ENCODE measurements around the gene GSAP. TPM values are rescaled to one million over a fixed set of nuclear protein-coding genes. Genes with fewer than 3 reads are reported as not detected.

GSAP gene
- total RNA-seq, 6 experiments from 2014 or later: 14.1 to 34.6 (median 26.5) TPM

DNA sequence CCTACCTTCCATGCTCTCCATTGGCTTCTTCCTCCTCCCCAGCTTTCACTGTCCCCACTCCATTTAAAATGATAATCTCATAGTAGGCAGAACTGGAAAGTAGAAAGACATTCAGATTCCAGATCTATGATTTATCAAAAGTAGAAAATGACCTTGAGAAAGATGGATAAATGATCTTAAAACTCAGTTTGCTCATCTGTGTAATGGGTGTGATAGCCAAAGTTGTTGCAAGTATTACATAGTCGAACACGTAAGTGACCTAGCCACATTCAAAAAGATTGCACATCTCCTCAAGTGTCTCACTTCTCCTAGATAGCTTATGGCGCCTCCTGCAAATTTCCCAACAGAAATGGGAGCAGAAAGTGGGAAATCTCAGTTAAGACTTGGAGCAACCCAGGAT, 126.8 kb downstream of the GSAP start:
- no peak for TF ChIP-seq POLR2A (IDR thresholded peaks at IDR 0.05)
- TF ChIP-seq, protein P1, sequence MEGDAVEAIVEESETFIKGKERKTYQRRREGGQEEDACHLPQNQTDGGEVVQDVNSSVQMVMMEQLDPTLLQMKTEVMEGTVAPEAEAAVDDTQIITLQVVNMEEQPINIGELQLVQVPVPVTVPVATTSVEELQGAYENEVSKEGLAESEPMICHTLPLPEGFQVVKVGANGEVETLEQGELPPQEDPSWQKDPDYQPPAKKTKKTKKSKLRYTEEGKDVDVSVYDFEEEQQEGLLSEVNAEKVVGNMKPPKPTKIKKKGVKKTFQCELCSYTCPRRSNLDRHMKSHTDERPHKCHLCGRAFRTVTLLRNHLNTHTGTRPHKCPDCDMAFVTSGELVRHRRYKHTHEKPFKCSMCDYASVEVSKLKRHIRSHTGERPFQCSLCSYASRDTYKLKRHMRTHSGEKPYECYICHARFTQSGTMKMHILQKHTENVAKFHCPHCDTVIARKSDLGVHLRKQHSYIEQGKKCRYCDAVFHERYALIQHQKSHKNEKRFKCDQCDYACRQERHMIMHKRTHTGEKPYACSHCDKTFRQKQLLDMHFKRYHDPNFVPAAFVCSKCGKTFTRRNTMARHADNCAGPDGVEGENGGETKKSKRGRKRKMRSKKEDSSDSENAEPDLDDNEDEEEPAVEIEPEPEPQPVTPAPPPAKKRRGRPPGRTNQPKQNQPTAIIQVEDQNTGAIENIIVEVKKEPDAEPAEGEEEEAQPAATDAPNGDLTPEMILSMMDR (IDR thresholded peaks at IDR 0.05): no peak
- intact Hi-C loops (cut with DNase I): no loop called here
- Histone ChIP-seq H3K27ac (no peak overlapping the region), H3K27me3 (no peaks in the 10 kb centered on the region), H3K4me3 (no peak overlapping the region), H3K9me3 (no peaks in the 10 kb centered on the region), H3K36me3 (no peaks in the 10 kb centered on the region), H3K4me1 (no peaks in the 10 kb centered on the region)
- DNase-seq (no peak), ATAC-seq (no peak)
- 92% methylated on average over 3 of the region's 3 CpGs for WGBS (ENCODE audit: insufficient coverage, low coverage, low lambda C conversion rate, missing lambda C conversion rate)

DNA sequence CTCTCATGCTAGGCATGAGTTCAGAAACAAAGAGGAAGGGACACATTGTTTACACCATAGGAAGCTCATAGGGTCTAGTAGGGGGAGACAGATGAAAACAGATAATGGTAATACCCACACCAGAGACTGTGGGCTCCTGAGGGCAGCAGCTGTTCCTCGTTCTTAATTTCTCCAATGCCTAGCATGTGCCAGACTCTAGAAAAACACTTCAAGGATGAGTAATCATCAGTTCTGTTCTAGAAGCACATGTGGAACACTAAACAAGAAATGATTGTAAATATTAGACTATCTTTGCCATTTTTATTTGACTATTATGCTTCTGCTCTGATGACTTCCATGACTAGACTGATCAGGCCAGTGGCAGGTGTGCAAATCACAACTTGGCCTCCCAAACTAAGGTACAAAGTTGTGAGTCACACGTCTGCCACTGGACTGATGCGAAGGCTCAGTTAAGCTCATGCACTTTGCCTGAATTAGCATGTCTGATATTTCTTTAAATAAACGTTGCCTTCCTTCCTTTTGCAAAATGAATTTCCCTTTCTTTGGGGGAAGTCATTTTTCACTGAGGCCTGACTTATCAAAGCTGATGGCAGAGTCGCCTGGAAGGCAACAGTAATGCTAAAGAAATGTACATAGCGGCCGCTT, 127.4 kb downstream of the GSAP start:
- DNase-seq (no peak), ATAC-seq (peak in 3 of 4 donors; percentile 45 to 67 (median 52))
- intact Hi-C loops (cut with DNase I): no loop called here
- no peak for TF ChIP-seq POLR2A (IDR thresholded peaks at IDR 0.05)
- H3K9me3 ChIP-seq: no peaks in the 10 kb centered on the region
- no peaks in the 10 kb centered on the region for H3K27me3 ChIP-seq
- 52% methylated on average over 7 of the region's 7 CpGs for WGBS (ENCODE audit: insufficient coverage, low coverage, low lambda C conversion rate, missing lambda C conversion rate)
- no peak overlapping the region for H3K27ac ChIP-seq
- no peaks in the 10 kb centered on the region for H3K36me3 ChIP-seq
- no peaks in the 10 kb centered on the region for H3K4me1 ChIP-seq
- no peak overlapping the region for H3K4me3 ChIP-seq

DNA sequence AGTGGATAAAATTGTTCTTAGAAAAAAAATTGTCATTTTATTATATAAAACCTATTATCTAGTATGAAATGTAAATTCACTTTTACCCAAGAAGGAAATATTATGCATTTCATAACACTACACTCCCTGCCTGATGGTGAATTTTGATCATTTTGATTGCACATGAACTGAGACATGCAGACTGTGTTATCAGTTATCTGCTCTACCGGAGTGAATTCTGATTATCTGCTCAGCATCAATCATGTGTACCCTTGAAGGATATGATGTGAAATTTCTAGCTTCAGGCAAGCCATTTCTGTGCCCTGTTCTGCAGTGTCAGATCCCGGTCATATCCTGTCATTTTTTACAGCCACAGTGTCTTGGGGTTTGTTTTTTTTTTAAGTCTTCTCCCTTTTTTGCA, 131.5 kb downstream of the GSAP start:
- Histone ChIP-seq H3K36me3 (no peaks in the 10 kb centered on the region), H3K27ac (no peak overlapping the region), H3K4me3 (no peak overlapping the region), H3K9me3 (no peaks in the 10 kb centered on the region), H3K4me1 (no peaks in the 10 kb centered on the region), H3K27me3 (no peaks in the 10 kb centered on the region)
- 71% methylated on average over 1 of the region's 2 CpGs for WGBS (ENCODE audit: insufficient coverage, low coverage, low lambda C conversion rate, missing lambda C conversion rate)
- TF ChIP-seq, protein P1 (IDR thresholded peaks at IDR 0.05): no peak
- TF ChIP-seq POLR2A (IDR thresholded peaks at IDR 0.05): no peak
- intact Hi-C loops (cut with DNase I): no loop called here
- DNase-seq (no peak), ATAC-seq (peak in 1 of 4 donors; percentile 8)

DNA sequence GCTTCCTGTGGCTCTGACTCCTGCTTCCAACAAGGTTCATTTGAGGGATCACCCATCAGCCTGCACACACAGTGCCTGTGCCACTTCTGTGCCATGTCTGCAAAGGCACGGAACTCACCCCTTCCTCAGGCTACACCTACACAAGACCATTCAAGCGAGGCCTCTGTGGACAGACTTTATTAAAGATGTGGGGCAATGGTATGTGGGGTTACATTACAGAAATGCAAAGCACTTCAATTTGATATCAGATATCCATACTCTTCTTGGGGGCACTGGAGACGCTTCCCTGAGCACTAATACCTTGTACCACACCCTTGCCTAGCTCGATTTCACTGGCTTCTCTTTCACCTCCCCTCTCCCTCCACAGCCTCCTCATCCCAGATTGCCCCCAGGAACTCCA, 132.1 kb downstream of the GSAP start:
- H3K27me3 ChIP-seq: no peaks in the 10 kb centered on the region
- H3K9me3 ChIP-seq: no peaks in the 10 kb centered on the region
- intact Hi-C loops (cut with DNase I): no loop called here
- DNase-seq (no peak), ATAC-seq (no peak)
- 83% methylated on average over 2 of the region's 4 CpGs for WGBS (ENCODE audit: insufficient coverage, low coverage, low lambda C conversion rate, missing lambda C conversion rate)
- no peak overlapping the region for H3K27ac ChIP-seq
- no peak overlapping the region for H3K4me3 ChIP-seq
- no peaks in the 10 kb centered on the region for H3K36me3 ChIP-seq
- TF ChIP-seq POLR2A (IDR thresholded peaks at IDR 0.05): no peak
- no peaks in the 10 kb centered on the region for H3K4me1 ChIP-seq

GRCh38 chr7:77282897-77283296, 133.3 kb downstream of the GSAP start:
- no peaks in the 10 kb centered on the region for H3K9me3 ChIP-seq
- H3K36me3 ChIP-seq: no peaks in the 10 kb centered on the region
- no peak overlapping the region for H3K27ac ChIP-seq
- H3K27me3 ChIP-seq: no peaks in the 10 kb centered on the region
- 36% methylated on average over 1 of the region's 1 CpG for WGBS (ENCODE audit: insufficient coverage, low coverage, low lambda C conversion rate, missing lambda C conversion rate)
- no peak for TF ChIP-seq POLR2A (IDR thresholded peaks at IDR 0.05)
- TF ChIP-seq, protein P1 (IDR thresholded peaks at IDR 0.05): no peak
- no peak overlapping the region for H3K4me3 ChIP-seq
- ATAC-seq (peak; percentile 14 to 41 (median 29)), DNase-seq (no peak)
- intact Hi-C loops (cut with DNase I): no loop called here
- no peaks in the 10 kb centered on the region for H3K4me1 ChIP-seq

Measured in right lobe of liver (tissue), 6 donors.